PC-3 (cell line): ENCODE results near the gene PEX11G.

Experiments used
- EZH2phosphoT487 ChIP-seq: fragments of 300-600 bp; sonication (generic); IDR thresholded peaks from 2 replicates; pipeline ENCODE4 v1.6.1; 2018; ENCODE audit warnings: mild to moderate bottlenecking, antibody characterized with exemption, low read length, borderline replicate concordance
- TF ChIP-seq, protein P1 (sequence below): fragments of 300-600 bp; sonication (generic); conservative IDR thresholded peaks from 2 replicates; pipeline ENCODE4 v1.5.1; 2017; ENCODE audit warnings: antibody characterized with exemption, low read depth, mild to moderate bottlenecking, low read length

DNA sequence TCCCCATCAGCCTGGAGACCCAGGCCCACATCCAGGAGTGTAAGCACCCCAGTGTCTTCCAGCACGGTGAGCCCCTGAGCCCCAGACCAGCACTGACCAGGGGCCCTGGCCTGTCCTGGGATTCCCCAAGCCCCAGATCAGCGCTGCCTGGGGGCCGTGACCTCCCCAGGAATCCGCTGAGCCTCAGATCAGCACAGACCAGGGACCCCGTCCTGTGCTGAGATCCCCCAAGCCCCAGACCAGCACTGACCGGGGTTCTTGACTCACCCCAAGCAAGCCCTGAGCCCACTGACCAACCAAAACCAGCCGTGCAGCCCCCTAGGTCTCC, 39.3 kb upstream of the PEX11G start:
- TF ChIP-seq, protein P1, sequence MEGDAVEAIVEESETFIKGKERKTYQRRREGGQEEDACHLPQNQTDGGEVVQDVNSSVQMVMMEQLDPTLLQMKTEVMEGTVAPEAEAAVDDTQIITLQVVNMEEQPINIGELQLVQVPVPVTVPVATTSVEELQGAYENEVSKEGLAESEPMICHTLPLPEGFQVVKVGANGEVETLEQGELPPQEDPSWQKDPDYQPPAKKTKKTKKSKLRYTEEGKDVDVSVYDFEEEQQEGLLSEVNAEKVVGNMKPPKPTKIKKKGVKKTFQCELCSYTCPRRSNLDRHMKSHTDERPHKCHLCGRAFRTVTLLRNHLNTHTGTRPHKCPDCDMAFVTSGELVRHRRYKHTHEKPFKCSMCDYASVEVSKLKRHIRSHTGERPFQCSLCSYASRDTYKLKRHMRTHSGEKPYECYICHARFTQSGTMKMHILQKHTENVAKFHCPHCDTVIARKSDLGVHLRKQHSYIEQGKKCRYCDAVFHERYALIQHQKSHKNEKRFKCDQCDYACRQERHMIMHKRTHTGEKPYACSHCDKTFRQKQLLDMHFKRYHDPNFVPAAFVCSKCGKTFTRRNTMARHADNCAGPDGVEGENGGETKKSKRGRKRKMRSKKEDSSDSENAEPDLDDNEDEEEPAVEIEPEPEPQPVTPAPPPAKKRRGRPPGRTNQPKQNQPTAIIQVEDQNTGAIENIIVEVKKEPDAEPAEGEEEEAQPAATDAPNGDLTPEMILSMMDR, result no peak
- TF ChIP-seq EZH2phosphoT487, result no peak
